ENCODE results near the gene RYR2.
A peak's percentile ranks its signal among the peaks of the same experiment; 100 is the strongest.

The RYR2 gene

GRCh38 chr1:237650809-237651208 is 608.8 kb downstream of the RYR2 start:
- Histone ChIP-seq H3K9me3 (ENCODE audit: insufficient read depth, low read length) (no peaks in the 10 kb centered on the region), H3K4me2 (ENCODE audit: low read length) (peak overlapping the region; percentile 59), H3K27ac (ENCODE audit: low read length) (peak overlapping the region; percentile 44), H3K36me3 (replicated peaks; ENCODE audit: low read depth, low read length) (no peaks in the 10 kb centered on the region), H3K79me2 (ENCODE audit: low read length) (no peaks in the 10 kb centered on the region), H3K9ac (ENCODE audit: low read length) (no peak overlapping the region), H3K4me3 (ENCODE audit: low read length) (peak overlapping the region; percentile 6), H3K4me1 (ENCODE audit: low read length) (peaks cover 17% of the 10 kb centered on the region), H3K27me3 (ENCODE audit: low read depth, low read length) (no peaks in the 10 kb centered on the region), H2AFZ (ENCODE audit: low read depth, low read length) (no peak overlapping the region), H4K20me1 (ENCODE audit: insufficient read depth, low read length) (no peaks in the 10 kb centered on the region)
- no peak for TF ChIP-seq CTCF (IDR thresholded peaks at IDR 0.05; ENCODE audit: low read depth, low read length)
- TF ChIP-seq EZH2phosphoT487 (IDR thresholded peaks at IDR 0.05; ENCODE audit: low read depth) = no peak

- Histone ChIP-seq H3K4me2 (ENCODE audit: low read length) (no peak overlapping the region), H3K4me1 (ENCODE audit: low read length) (peaks cover 6% of the 10 kb centered on the region), H3K9ac (ENCODE audit: low read length) (no peak overlapping the region), H4K20me1 (ENCODE audit: insufficient read depth, low read length) (no peaks in the 10 kb centered on the region), H3K36me3 (replicated peaks; ENCODE audit: low read depth, low read length) (no peaks in the 10 kb centered on the region), H3K27ac (ENCODE audit: low read length) (no peak overlapping the region), H3K27me3 (ENCODE audit: low read depth, low read length) (no peaks in the 10 kb centered on the region), H3K4me3 (ENCODE audit: low read length) (no peak overlapping the region), H2AFZ (ENCODE audit: low read depth, low read length) (no peak overlapping the region), H3K9me3 (ENCODE audit: insufficient read depth, low read length) (no peaks in the 10 kb centered on the region), H3K79me2 (ENCODE audit: low read length) (no peaks in the 10 kb centered on the region)
- TF ChIP-seq EZH2phosphoT487 (IDR thresholded peaks at IDR 0.05; ENCODE audit: low read depth) = no peak
- TF ChIP-seq CTCF (IDR thresholded peaks at IDR 0.05; ENCODE audit: low read depth, low read length) = no peak
Measured at GRCh38 chr1:237655778-237656177, 613.8 kb downstream of the RYR2 start.

GRCh38 chr1:237664348-237664747 is 622.4 kb downstream of the RYR2 start:
- Histone ChIP-seq H3K4me2 (ENCODE audit: low read length) (peak overlapping the region; percentile 16; the same call in 1 of the 2 replicates), H3K27ac (ENCODE audit: low read length) (peak overlapping the region; percentile 37), H4K20me1 (ENCODE audit: insufficient read depth, low read length) (no peaks in the 10 kb centered on the region), H2AFZ (ENCODE audit: low read depth, low read length) (no peak overlapping the region), H3K9ac (ENCODE audit: low read length) (no peak overlapping the region), H3K4me3 (ENCODE audit: low read length) (no peak overlapping the region), H3K36me3 (replicated peaks; ENCODE audit: low read depth, low read length) (peaks cover 17% of the 10 kb centered on the region), H3K9me3 (ENCODE audit: insufficient read depth, low read length) (peaks cover 23% of the 10 kb centered on the region; the same call in 1 of the 2 replicates), H3K4me1 (ENCODE audit: low read length) (peaks cover 13% of the 10 kb centered on the region), H3K27me3 (ENCODE audit: low read depth, low read length) (no peaks in the 10 kb centered on the region), H3K79me2 (ENCODE audit: low read length) (no peaks in the 10 kb centered on the region)
- no peak for TF ChIP-seq CTCF (IDR thresholded peaks at IDR 0.05; ENCODE audit: low read depth, low read length)
- no peak for TF ChIP-seq EZH2phosphoT487 (IDR thresholded peaks at IDR 0.05; ENCODE audit: low read depth)

- Histone ChIP-seq H3K27me3 (ENCODE audit: low read depth, low read length) (no peaks in the 10 kb centered on the region), H3K4me3 (ENCODE audit: low read length) (no peak overlapping the region), H3K4me1 (ENCODE audit: low read length) (peaks cover 21% of the 10 kb centered on the region), H2AFZ (ENCODE audit: low read depth, low read length) (no peak overlapping the region), H3K9me3 (ENCODE audit: insufficient read depth, low read length) (0 out of 2 replicates have a peak, but pooled peaks cover 5% of the 10 kb centered on the region), H3K27ac (ENCODE audit: low read length) (no peak overlapping the region), H3K4me2 (ENCODE audit: low read length) (no peak overlapping the region), H4K20me1 (ENCODE audit: insufficient read depth, low read length) (no peaks in the 10 kb centered on the region), H3K36me3 (replicated peaks; ENCODE audit: low read depth, low read length) (no peaks in the 10 kb centered on the region), H3K79me2 (ENCODE audit: low read length) (no peaks in the 10 kb centered on the region), H3K9ac (ENCODE audit: low read length) (no peak overlapping the region)
- no peak for TF ChIP-seq EZH2phosphoT487 (IDR thresholded peaks at IDR 0.05; ENCODE audit: low read depth)
- no peak for TF ChIP-seq CTCF (IDR thresholded peaks at IDR 0.05; ENCODE audit: low read depth, low read length)
Measured at GRCh38 chr1:237670302-237670701, 628.3 kb downstream of the RYR2 start.

All from OCI-LY3 (cell line).